Measurements from ENCODE around the gene MRPL11.
A peak's percentile ranks its signal among the peaks of the same experiment; 100 is the strongest.

Gene MRPL11

GRCh38 chr11:66438504-66439466 lies at the start of gene MRPL11:
MRPL11 (minus strand) TSS chr11:66438848; CDS start chr11:66438754, 94 bp downstream.
- peak; percentile 76 for TF ChIP-seq CTCF (conservative IDR thresholded peaks at IDR 0.05; ENCODE audit: low read depth, low read length)
- DNase-seq (ENCODE audit: low read depth): peak; percentile 81
- peak within 1 kb of the TSS; percentile 58 for H3K4me3 ChIP-seq (ENCODE audit: low read length)

- no peak overlapping the region for H3K4me3 ChIP-seq (ENCODE audit: low read length)
- no peak for TF ChIP-seq CTCF (conservative IDR thresholded peaks at IDR 0.05; ENCODE audit: low read depth, low read length)
- no peak for DNase-seq (ENCODE audit: low read depth)
Measured at GRCh38 chr11:66484806-66485380, 46.2 kb upstream of the MRPL11 start.

- H3K4me3 ChIP-seq (ENCODE audit: low read length): peak within 1 kb of the TSS; percentile 72
- DNase-seq (ENCODE audit: low read depth): peak; percentile 84
- TF ChIP-seq CTCF (conservative IDR thresholded peaks at IDR 0.05; ENCODE audit: low read depth, low read length): no peak
Measured at GRCh38 chr11:66480117-66480938, 41.7 kb upstream of the MRPL11 start, which contains the start of gene DPP3. DPP3 (plus strand) TSS chr11:66480434; CDS start chr11:66482201, 1,767 bp downstream.

GRCh38 chr11:66479394-66480116 lies 40.9 kb upstream of the MRPL11 start:
- TF ChIP-seq CTCF (conservative IDR thresholded peaks at IDR 0.05; ENCODE audit: low read depth, low read length): no peak
- H3K4me3 ChIP-seq (ENCODE audit: low read length): peak overlapping the region; percentile 58
- DNase-seq (ENCODE audit: low read depth): no peak

- H3K4me3 ChIP-seq (ENCODE audit: low read length): peak overlapping the region; percentile 58
- no peak for DNase-seq (ENCODE audit: low read depth)
- peak; percentile 86 for TF ChIP-seq CTCF (conservative IDR thresholded peaks at IDR 0.05; ENCODE audit: low read depth, low read length)
Measured at GRCh38 chr11:66478729-66479393, 40.2 kb upstream of the MRPL11 start.
